Fibroblast of mammary gland (primary cell): ENCODE results near the gene C19orf33.

Experiments used
- DNase-seq: peaks from one replicate; pipeline ENCODE4 v3.0.0-alpha.2; 2010; ENCODE audit warnings: low read depth
- H3K4me3 ChIP-seq: 2 replicates; pipeline ENCODE4 v1.5.1; 2011; ENCODE audit warnings: low read depth, mild to moderate bottlenecking, low read length, moderate library complexity; ENCODE audit not compliant: control insufficient read depth
- CTCF ChIP-seq: conservative IDR thresholded peaks from 2 replicates; pipeline ENCODE4 v1.5.1; 2011; ENCODE audit warnings: low read depth, low read length, inconsistent platforms; ENCODE audit not compliant: control insufficient read depth, insufficient read depth

The C19orf33 gene

DNA sequence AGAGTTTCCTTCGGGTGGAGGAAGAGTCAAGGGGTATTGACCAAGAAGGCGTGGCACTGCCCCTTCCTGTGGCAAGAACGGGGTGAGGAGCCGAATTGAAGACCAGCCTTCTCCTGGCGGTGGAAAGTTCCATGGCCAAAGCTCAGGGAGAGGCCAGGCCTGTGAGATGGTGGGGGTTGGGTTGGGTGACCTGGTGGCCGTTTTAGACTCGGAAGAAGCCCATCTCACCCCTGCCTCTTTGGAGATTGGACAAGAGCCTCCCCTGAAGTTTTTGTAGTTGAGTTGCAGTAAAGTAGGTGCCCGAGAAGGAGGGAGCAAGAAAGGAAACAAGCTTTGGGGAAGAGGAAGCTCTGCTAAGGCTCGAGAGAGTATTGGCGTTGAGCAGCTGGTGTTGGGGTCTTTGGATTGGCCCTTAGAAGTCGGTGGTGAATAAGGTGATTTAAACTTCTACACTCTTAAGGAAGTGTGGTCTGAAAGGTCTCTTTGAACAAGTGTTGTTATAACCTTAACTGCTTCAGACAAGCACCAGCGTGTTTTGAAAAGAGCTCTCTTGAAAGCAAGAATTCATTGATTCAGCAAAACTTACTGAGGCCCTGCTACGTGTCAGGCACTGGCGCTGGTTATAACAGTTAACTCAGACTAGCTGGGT lies 38.7 kb upstream of the C19orf33 start:
- no peak for DNase-seq
- no peak overlapping the region for H3K4me3 ChIP-seq
- no peak for TF ChIP-seq CTCF

DNA sequence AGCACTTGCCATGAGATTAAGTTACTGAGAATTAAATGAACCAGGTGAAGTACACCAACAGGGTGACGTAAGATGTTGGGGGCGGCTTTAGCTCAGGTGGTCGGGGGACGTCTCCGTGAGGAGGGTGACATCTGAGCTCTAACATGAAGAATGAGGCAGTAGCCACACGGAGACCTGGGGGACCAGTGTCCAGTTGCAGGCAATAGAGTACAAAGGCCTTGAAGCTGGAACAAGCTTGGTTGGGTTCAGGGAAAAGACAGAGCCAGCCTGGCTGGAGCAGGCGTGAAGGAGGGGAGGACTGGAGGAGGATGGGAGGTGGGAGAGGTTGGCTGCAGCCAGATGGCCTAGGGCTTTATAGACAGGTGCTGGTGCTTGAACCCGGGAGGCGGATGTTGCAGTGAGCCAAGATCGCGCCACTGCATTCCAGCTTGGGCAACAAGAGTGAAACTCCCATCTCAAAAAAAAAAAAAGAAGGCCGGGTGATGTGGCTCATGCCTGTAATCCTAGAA lies 38.1 kb upstream of the C19orf33 start:
- TF ChIP-seq CTCF = no peak
- H3K4me3 ChIP-seq = no peak overlapping the region
- no peak for DNase-seq

DNA sequence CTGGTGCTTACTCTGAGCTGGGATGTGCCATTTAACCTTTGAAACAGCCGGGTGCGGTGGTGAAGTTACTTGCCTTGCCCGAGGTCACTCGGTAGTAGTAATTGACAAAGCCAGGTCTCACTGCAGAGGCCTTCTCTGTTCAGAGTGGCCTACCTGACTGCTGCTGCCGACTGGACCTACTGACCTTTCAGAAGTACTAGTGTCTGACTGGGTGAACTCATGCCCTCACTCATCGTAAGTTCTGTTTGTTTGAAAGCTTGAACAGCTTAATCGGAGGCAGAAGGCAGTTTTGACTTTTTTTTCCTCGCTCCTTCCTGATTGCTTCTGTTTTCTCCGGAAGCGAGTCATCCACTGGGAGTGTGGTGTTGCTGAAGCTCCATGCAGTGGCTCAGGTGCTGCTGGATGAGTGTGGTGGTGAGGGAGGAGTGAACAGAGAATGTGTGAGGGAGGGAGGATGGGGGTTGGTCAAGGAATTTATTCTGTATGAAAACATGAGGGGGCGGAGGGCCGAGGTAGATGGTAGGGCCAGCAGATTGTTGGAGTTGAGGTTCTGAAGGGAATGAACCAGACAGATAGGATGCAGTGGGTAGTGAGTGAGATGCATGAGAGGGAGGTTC lies 37.0 kb upstream of the C19orf33 start:
- H3K4me3 ChIP-seq = no peak overlapping the region
- DNase-seq = no peak
- no peak for TF ChIP-seq CTCF

DNA sequence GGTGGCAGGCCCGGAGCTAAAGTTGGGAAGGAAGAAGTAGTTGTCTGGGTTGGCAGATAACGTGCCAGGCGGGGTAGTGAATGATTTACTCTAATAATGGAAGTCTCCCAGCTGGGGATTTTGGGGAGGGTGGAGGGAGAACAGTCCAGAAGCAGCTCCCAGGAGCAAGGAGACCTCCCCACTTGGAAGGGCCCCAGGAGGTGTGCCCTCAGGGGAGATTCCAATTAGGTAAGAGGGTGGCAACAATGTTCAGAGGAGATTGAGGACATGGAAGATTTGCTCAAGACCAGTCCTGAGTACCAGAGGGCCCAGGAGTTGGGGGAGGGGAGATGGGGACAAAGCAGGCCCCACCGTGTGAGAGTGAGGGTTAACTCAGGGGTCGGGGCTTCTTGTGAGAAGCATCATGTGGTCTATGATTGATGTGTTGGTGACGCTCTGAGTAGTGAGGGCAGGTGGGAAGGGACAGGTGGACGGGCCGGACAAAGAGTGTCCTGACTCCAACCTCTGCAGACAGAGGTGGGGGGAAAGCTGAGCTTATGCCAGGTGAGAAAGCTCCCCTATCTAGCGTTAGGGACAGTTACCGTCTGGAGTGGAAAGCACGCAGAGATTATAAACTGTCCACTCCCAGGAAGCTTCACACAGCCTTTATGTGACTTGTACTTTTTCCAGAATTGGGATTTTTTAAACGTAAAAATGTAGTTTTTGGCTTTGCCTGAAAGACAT lies 36.1 kb upstream of the C19orf33 start:
- no peak for TF ChIP-seq CTCF
- DNase-seq = no peak
- no peak overlapping the region for H3K4me3 ChIP-seq

GRCh38 chr19:38268539-38268938 lies 35.5 kb upstream of the C19orf33 start:
- TF ChIP-seq CTCF = no peak
- H3K4me3 ChIP-seq = no peak overlapping the region

GRCh38 chr19:38270587-38271167 lies 33.4 kb upstream of the C19orf33 start:
- H3K4me3 ChIP-seq = no peak overlapping the region
- DNase-seq = no peak
- no peak for TF ChIP-seq CTCF

More at GRCh38 chr19:38268539-38268938, 35.5 kb upstream of the C19orf33 start:
- no peak for DNase-seq
